T-helper 17 cell (primary cell): ENCODE measurements around the gene SYDE2. TPM values are rescaled to one million over a fixed set of nuclear protein-coding genes. Genes with fewer than 3 reads are reported as not detected.
A peak's percentile ranks its signal among the peaks of the same experiment; 100 is the strongest.

Experiments
- ATAC-seq: fragments of 150-1000 bp; cut with Tn5 transposase; 2 replicates; pipeline ENCODE4 v1.10.0; 2021; ENCODE audit warnings: mild to moderate bottlenecking, moderate library complexity
- DNase-seq, 3 donors: peaks; one replicate each; pipeline versions ENCODE4 v3.0.0 to v3.0.0-alpha.2; 2020 to 2021
- H3K9me3 ChIP-seq: one replicate; pipeline ENCODE4 v1.7.0; 2013; ENCODE audit warnings: low read length, mild to moderate bottlenecking; ENCODE audit not compliant: control insufficient read depth, poor library complexity, severe bottlenecking
- H3K27ac Mint-ChIP-seq: one replicate; pipeline ENCODE4 v1.8.0; 2022; ENCODE audit warnings: mild to moderate bottlenecking, moderate library complexity, mixed read lengths
- H3K27me3 Mint-ChIP-seq: one replicate; pipeline ENCODE4 v1.8.0; 2022; ENCODE audit warnings: mixed read lengths
- H3K36me3 Mint-ChIP-seq: one replicate; pipeline ENCODE4 v1.8.0; 2022; ENCODE audit warnings: low read depth, mixed read lengths
- H3K4me1 Mint-ChIP-seq: one replicate; pipeline ENCODE4 v1.8.0; 2022; ENCODE audit warnings: mild to moderate bottlenecking, mixed read lengths
- H3K4me3 Mint-ChIP-seq: one replicate; pipeline ENCODE4 v1.8.0; 2022; ENCODE audit warnings: mild to moderate bottlenecking, moderate library complexity, mixed read lengths
- total RNA-seq, 4 donors: library from RNA in 2 of 4; stranded (reverse) in 2 of 4; gene quantifications; one replicate each; pipeline ENCODE4 v1.2.3 and lab custom pipeline; 2022 to 2026

The SYDE2 gene
- total RNA-seq, 2 donors from 2014 or later = 2.7 to 2.8 TPM

GRCh38 chr1:85179522-85179921, 21.3 kb downstream of the SYDE2 start:
- peak overlapping the region; percentile 65 for H3K4me3 Mint-ChIP-seq
- H3K27me3 Mint-ChIP-seq = no peaks in the 10 kb centered on the region
- peak overlapping the region; percentile 59 for H3K27ac Mint-ChIP-seq
- ATAC-seq = peak; percentile 83
- peaks cover 2% of the 10 kb centered on the region for H3K36me3 Mint-ChIP-seq
- no peak for DNase-seq
- no peaks in the 10 kb centered on the region for H3K9me3 ChIP-seq
- H3K4me1 Mint-ChIP-seq = peaks cover 6% of the 10 kb centered on the region

GRCh38 chr1:85178396-85178795, 22.4 kb downstream of the SYDE2 start:
- no peak for DNase-seq
- Mint-ChIP-seq H3K36me3 (peaks cover 4% of the 10 kb centered on the region), H3K4me3 (no peak overlapping the region), H3K4me1 (peaks cover 6% of the 10 kb centered on the region), H3K27ac (no peak overlapping the region), H3K27me3 (no peaks in the 10 kb centered on the region)
- H3K9me3 ChIP-seq = no peaks in the 10 kb centered on the region
- ATAC-seq = no peak

- Mint-ChIP-seq H3K4me3 (no peak overlapping the region), H3K36me3 (peaks cover 4% of the 10 kb centered on the region), H3K4me1 (peaks cover 17% of the 10 kb centered on the region), H3K27me3 (no peaks in the 10 kb centered on the region), H3K27ac (no peak overlapping the region)
- DNase-seq (no peak), ATAC-seq (no peak)
- H3K9me3 ChIP-seq = no peaks in the 10 kb centered on the region
Observed at GRCh38 chr1:85174503-85174902, 26.3 kb downstream of the SYDE2 start.

GRCh38 chr1:85172684-85173337, 28.0 kb downstream of the SYDE2 start:
- H3K9me3 ChIP-seq = no peaks in the 10 kb centered on the region
- Mint-ChIP-seq H3K4me1 (peaks cover 15% of the 10 kb centered on the region), H3K4me3 (no peak overlapping the region), H3K27ac (peak overlapping the region; percentile 82), H3K36me3 (peaks cover 4% of the 10 kb centered on the region), H3K27me3 (no peaks in the 10 kb centered on the region)
- ATAC-seq (no peak), DNase-seq (no peak)

GRCh38 chr1:85171721-85172120, 29.1 kb downstream of the SYDE2 start:
- Mint-ChIP-seq H3K27ac (peak overlapping the region; percentile 82), H3K36me3 (peaks cover 4% of the 10 kb centered on the region), H3K4me3 (peak overlapping the region; percentile 37), H3K27me3 (no peaks in the 10 kb centered on the region), H3K4me1 (peaks cover 15% of the 10 kb centered on the region)
- no peaks in the 10 kb centered on the region for H3K9me3 ChIP-seq
- DNase-seq (no peak), ATAC-seq (no peak)

GRCh38 chr1:85168884-85169283, 31.9 kb downstream of the SYDE2 start:
- Mint-ChIP-seq H3K4me1 (peaks cover 13% of the 10 kb centered on the region), H3K4me3 (no peak overlapping the region)
- no peak for ATAC-seq

GRCh38 chr1:85166351-85166750, 34.5 kb downstream of the SYDE2 start:
- Mint-ChIP-seq H3K27ac (no peak overlapping the region), H3K4me3 (no peak overlapping the region), H3K27me3 (no peaks in the 10 kb centered on the region), H3K4me1 (peaks cover 6% of the 10 kb centered on the region), H3K36me3 (peaks cover 2% of the 10 kb centered on the region)
- DNase-seq = no peak
- no peaks in the 10 kb centered on the region for H3K9me3 ChIP-seq
- no peak for ATAC-seq

More at GRCh38 chr1:85168884-85169283, 31.9 kb downstream of the SYDE2 start:
- H3K9me3 ChIP-seq = no peaks in the 10 kb centered on the region
- Mint-ChIP-seq H3K36me3 (peaks cover 2% of the 10 kb centered on the region), H3K27ac (no peak overlapping the region), H3K27me3 (no peaks in the 10 kb centered on the region)
- DNase-seq = no peak

- Mint-ChIP-seq H3K4me1 (no peaks in the 10 kb centered on the region), H3K27me3 (no peaks in the 10 kb centered on the region), H3K27ac (no peak overlapping the region), H3K4me3 (no peak overlapping the region), H3K36me3 (peaks cover 4% of the 10 kb centered on the region)
- DNase-seq (no peak), ATAC-seq (no peak)
- H3K9me3 ChIP-seq = no peaks in the 10 kb centered on the region
Observed at GRCh38 chr1:85158910-85159309, 41.9 kb downstream of the SYDE2 start.

GRCh38 chr1:85157436-85157835, 43.4 kb downstream of the SYDE2 start:
- DNase-seq = no peak
- Mint-ChIP-seq H3K4me3 (no peak overlapping the region), H3K36me3 (peaks cover 2% of the 10 kb centered on the region), H3K27me3 (no peaks in the 10 kb centered on the region), H3K27ac (no peak overlapping the region), H3K4me1 (peaks cover 3% of the 10 kb centered on the region)
- ATAC-seq = no peak
- no peaks in the 10 kb centered on the region for H3K9me3 ChIP-seq

- Mint-ChIP-seq H3K27ac (peak overlapping the region; percentile 60), H3K36me3 (no peaks in the 10 kb centered on the region), H3K4me1 (peaks cover 3% of the 10 kb centered on the region), H3K4me3 (no peak overlapping the region), H3K27me3 (no peaks in the 10 kb centered on the region)
- ATAC-seq (no peak), DNase-seq (no peak)
- no peaks in the 10 kb centered on the region for H3K9me3 ChIP-seq
Observed at GRCh38 chr1:85153149-85153891, 47.5 kb downstream of the SYDE2 start.

GRCh38 chr1:85151446-85151845, 49.4 kb downstream of the SYDE2 start:
- H3K4me1 Mint-ChIP-seq = peaks cover 3% of the 10 kb centered on the region
- no peaks in the 10 kb centered on the region for H3K36me3 Mint-ChIP-seq
- no peak overlapping the region for H3K4me3 Mint-ChIP-seq
- DNase-seq (no peak), ATAC-seq (no peak)
- no peaks in the 10 kb centered on the region for H3K9me3 ChIP-seq
- H3K27ac Mint-ChIP-seq = no peak overlapping the region
- H3K27me3 Mint-ChIP-seq = no peaks in the 10 kb centered on the region

- H3K27me3 Mint-ChIP-seq = no peaks in the 10 kb centered on the region
- H3K4me1 Mint-ChIP-seq = peaks cover 5% of the 10 kb centered on the region
- H3K4me3 Mint-ChIP-seq = no peak overlapping the region
- H3K27ac Mint-ChIP-seq = no peak overlapping the region
- ATAC-seq (no peak), DNase-seq (no peak)
- H3K9me3 ChIP-seq = no peaks in the 10 kb centered on the region
- no peaks in the 10 kb centered on the region for H3K36me3 Mint-ChIP-seq
Observed at GRCh38 chr1:85149805-85150204, 51.0 kb downstream of the SYDE2 start.

- H3K4me1 Mint-ChIP-seq = peaks cover 5% of the 10 kb centered on the region
- no peaks in the 10 kb centered on the region for H3K36me3 Mint-ChIP-seq
- no peaks in the 10 kb centered on the region for H3K27me3 Mint-ChIP-seq
- no peak overlapping the region for H3K4me3 Mint-ChIP-seq
- H3K27ac Mint-ChIP-seq = no peak overlapping the region
- H3K9me3 ChIP-seq = no peaks in the 10 kb centered on the region
- no peak for ATAC-seq
- no peak for DNase-seq
Observed at GRCh38 chr1:85148524-85149250, 52.1 kb downstream of the SYDE2 start.
